GM18520 (cell line): Measurements from ENCODE around the gene KRT1.

Experiments used
- ATAC-seq: cut with Tn5 transposase; IDR thresholded peaks from one replicate; pipeline ENCODE4 v1.9.1; 2021; ENCODE audit not compliant: unreplicated experiment

The KRT1 gene

DNA sequence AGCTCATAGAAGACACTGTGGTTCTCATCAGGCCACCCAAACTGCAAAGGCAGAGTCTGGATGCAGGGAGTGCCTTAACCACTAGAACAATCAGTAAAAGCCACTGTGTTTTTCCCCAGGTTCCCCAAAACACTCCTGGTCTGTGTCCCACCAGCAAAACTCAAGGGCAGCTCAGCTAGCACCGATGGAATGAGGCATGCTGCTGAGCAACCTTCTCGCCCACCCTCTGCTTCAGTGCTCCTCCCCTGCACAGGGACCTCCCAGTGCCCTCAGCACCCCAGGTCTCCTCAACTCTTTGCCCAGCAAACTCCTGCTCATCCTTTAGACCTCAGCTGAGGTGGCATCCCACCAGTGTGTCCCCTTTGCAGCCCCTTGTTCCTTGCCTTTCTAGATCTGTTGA, 19.2 kb upstream of the KRT1 start:
- no peak for ATAC-seq

GRCh38 chr12:52698651-52699340, 18.6 kb upstream of the KRT1 start:
- no peak for ATAC-seq

- no peak for ATAC-seq
Observed at GRCh38 chr12:52697058-52697582, 16.9 kb upstream of the KRT1 start.

DNA sequence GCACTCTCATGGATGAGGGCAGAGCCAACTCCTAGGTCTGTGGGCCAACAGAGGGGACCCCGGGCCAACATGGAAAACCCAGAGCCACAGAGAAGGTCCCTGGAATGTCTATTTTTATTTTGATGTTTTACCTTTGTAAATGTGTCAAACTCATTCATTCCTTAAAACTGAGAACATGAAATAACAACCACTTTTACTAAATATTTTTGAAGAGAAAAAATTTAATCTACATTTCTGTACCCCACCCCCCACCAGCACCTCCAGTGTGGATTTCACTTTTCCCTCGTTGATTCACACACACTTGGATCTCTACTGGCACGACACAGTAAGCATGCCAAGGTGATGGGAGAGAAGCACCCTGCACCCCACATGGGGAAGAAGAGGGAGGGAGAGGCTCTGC, 16.4 kb upstream of the KRT1 start:
- ATAC-seq = no peak

DNA sequence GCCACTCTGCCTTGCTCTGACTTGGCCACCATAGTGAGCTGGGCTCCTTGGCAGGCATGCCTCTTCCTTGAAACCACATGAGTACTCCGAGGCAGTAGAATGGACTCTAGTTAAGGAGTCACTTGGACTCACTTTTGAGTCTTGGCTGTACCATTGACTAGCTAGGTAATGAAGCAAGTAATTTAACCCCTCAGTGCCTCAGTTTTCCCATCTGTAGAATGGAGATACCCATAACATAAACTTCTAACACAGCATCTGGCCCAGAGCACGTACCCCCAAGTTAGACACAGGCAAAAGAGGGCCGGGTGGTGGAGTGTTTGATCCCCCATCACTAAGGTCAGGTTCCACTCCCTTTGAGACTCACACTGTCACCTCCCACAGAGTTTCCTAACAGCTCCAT, 14.8 kb upstream of the KRT1 start:
- no peak for ATAC-seq

DNA sequence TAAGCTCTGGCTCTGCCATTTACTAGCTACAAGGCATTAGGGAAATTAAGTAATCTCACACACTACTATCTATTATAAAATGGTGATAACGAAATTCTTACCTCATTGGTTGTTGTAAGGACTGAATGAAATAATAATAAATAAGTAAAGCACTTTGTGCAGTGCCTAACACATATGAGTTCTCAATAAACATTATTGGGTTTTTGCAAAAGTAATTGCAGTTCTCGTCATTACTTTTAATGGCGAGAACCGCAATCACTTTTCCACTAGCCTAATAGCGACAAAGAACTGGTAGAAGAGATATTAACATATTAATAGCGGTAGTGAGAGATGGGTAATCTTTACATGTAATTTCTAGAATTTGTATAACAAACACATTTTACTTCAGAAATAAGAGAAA, 13.9 kb upstream of the KRT1 start:
- no peak for ATAC-seq

DNA sequence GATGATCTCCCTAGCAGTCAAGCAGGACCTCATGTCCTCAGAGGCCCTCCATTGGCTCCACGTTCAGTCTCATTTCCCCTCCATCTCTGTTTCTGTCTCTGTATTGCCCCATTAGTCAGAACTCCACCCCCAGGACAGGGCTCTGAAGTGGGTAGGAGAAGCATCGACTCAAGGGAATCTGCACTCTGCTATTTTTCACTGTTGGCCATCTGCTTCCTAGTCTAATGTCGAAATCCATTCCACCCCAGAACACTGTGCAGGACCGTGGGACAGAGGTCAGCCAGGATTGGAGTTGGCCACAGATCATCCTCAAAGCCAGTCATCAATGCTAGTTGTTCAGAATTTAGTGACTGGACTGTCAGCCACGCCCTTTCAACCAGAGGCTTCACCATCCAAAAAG, 13.1 kb upstream of the KRT1 start:
- ATAC-seq = no peak

GRCh38 chr12:52692254-52692653, 12.0 kb upstream of the KRT1 start:
- no peak for ATAC-seq

DNA sequence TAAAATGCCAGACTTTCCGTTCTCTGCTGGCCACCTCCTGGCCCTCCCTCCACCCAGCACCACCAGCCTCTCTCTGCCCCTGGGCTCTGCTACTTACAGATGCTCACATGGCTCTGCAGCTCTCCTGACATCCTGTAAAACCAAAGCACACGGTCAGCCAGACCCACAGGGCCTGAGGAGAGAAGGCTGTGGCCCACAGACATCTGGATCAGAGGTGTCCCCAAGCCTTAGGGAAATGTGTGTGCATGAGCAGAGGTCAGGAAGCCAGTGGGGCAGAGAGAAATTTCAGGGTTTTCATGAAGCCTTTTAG, 11.6 kb upstream of the KRT1 start:
- no peak for ATAC-seq

DNA sequence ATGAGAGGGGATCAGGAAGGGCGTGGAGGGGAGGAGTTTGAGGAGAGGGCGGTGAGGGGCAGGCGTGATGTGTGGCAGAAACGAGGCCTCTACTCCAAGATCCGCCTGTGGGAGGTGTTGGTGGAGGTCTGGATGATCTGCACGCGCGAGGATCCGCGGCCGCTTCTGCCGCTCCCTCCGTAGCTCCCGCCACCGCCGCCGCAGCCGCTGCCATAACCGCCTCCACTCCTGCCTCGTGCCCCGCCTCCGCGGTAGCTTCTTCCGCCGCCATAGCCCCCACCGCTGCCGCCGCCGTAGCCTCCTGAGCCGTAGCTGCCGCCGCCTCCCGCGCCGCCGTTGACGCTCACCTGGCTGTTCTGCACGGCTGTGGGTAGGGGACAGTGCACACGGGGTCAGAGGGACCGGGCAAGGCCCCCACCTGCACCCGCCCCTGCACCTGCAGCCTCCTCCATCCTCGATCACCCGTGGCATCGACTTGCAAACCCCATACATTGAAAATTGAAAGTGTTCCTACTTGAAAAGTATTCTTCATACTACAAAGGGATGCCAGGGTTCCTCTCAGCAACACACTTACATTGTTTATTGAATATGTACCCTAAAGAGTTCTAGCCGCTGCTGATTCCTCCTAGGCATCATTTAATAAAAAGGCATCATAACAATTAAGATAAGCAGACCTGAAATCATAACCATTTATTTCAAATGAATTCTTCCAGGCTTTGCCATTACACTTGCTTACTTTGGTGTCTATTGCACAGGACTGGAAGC, 11.1 kb upstream of the KRT1 start:
- ATAC-seq = no peak

DNA sequence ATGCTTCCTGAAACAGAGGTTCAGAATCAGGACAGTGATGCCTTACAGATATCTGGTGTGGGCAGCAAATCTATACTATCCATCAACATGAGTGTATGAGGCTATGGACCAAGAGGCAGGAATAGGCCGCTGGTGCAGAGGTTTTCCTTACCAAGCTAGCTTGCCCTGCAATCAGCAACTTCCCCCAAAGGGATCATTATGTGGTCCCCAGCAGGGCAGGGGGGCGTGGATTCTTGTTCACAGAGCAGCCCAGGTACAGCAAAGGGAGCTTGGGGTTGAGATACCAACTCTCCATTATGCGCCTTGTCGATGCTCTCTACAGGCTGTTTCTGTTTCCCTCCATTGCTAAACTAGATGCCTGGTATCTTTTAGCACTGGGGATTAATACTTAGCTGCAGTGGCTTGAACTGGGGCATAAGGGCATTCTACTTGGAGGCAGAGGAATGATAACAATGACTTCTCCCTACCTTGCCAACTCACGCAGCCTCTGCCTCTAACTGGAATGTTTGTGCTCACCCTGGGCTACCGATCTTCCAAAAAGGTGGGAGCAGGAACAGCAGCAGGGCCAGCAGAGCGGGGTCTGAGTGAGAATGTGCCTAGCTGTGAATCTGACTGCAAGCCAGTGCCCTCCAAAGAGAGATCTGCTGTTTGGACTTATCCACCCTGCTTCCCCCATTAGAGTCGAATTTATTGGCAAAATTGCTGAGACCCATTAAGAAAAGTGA, 10.3 kb upstream of the KRT1 start:
- no peak for ATAC-seq

- no peak for ATAC-seq
Observed at GRCh38 chr12:52689936-52690335, 9.7 kb upstream of the KRT1 start.

GRCh38 chr12:52689239-52689638, 9.0 kb upstream of the KRT1 start:
- no peak for ATAC-seq

DNA sequence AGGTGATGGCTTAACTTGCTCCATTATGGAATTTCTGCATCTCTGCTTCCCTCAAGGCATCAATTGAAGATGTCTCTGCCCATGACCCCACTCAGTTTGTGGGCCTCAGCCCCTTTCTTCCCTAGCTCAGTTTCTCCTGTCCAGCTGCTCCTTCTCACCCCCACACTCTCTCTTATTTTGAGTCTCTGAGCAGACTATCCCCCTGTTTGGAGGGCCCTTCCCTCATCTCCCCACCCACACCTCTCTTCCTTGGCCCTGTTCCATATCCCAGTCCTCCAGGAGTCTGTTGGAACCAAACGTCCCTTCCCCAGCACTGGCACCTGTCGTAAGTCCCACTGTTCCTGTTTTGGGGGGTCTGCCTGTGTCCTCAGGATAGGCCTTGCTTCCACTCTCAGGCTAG, 8.3 kb upstream of the KRT1 start:
- no peak for ATAC-seq

DNA sequence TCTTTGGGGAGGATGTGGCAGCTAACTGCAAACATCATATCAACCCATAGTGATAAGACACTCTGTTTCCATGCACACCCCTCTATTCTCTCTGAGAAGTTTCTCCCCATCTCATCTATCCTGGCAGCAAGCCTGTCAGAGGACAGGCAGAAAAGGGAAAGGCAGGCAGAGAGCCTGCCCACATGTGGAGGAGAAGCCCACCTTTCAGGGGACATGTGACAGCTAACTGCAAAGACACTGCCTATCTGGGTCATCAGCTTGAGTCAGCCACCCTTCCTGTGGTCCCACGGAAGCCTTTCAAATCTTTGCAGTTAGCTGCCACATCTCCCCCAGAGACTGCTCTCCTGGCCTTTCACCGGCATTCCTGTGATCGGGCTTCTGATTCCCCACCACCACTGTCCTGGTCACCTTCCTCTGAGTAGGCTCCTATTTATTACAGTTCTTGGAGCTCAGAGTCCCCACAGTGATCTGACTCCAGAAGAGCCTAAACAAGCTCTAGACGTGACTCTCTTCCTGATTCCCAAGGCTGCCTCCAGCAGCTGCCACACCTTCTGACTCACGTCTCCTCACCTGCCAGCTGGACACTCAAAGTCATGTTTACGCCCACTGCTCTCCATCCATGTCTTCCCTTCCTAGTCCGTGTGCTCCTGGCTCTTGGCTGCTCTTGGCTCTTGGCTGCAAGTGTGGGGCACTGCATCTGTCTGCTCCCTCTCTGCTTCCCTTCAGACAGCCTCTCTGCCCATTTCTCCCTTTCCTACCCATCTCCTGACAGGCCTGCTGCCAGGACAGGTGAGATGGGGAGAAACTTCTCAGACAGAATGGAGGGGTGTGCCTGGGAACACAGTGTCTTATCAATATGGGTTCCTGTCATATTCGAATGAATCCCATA, 7.5 kb upstream of the KRT1 start:
- ATAC-seq = no peak

- no peak for ATAC-seq
Observed at GRCh38 chr12:52686756-52687487, 6.7 kb upstream of the KRT1 start.

DNA sequence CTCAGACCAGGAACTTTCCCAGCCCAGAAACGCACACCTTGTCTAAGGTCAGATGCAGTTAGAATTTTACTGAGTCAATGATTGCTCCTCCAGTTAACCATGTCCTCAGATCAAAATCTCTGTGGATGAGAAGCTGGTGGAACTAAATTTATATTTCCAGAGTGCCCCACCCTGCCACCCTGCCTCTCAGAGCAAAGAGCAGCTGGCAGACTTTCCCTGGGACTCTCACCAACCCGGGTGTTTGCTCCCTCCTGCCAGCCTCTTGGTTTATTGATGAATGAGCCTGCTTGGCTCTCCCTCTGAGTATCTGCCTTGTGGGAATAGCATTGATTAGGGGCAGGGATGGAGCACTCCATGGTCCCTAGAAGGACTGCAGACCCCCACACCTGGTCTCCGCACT, 5.9 kb upstream of the KRT1 start:
- no peak for ATAC-seq

DNA sequence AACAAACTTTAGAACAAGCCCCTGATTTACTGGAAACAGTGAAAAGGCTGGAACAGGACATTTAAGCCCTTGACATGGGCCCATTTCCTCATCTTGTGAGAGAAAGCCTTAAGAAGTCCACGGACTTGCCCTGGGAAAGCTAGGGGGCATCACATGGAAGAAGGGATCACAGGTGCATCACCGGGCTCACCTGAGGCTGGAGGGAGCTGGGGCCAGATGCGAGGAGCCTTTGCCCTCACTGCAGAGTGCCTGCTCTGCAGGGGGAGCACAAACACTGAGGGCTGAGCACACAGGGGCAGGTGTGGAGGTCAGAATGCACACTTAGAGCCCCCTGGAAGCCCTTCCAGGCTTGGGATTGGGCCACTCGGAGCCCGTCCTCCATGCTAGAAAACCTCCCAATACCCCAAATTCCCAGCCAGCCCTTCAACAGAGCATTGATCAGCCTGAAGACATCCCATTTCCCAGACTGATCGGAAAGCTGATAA, 5.2 kb upstream of the KRT1 start:
- no peak for ATAC-seq

DNA sequence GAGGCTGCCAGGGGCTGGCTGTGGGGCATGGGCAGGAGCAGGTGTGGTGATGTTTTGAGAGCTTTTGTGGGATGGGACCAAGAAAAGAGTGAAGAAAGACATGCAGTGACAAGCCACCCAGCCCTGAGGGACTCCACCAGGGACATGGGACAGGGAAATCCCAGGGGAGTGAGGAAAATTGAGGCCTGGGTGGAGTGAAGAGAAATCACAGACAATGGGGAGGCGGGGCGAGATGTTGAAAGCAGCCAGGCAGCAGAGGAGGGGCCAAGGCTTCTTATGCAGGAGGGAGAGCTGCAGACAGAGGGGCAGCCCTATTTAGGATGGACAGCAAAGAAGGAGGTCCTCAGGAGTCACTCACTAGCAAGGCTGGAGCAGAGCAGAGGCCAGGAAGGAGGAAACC, 4.2 kb upstream of the KRT1 start:
- ATAC-seq = no peak

DNA sequence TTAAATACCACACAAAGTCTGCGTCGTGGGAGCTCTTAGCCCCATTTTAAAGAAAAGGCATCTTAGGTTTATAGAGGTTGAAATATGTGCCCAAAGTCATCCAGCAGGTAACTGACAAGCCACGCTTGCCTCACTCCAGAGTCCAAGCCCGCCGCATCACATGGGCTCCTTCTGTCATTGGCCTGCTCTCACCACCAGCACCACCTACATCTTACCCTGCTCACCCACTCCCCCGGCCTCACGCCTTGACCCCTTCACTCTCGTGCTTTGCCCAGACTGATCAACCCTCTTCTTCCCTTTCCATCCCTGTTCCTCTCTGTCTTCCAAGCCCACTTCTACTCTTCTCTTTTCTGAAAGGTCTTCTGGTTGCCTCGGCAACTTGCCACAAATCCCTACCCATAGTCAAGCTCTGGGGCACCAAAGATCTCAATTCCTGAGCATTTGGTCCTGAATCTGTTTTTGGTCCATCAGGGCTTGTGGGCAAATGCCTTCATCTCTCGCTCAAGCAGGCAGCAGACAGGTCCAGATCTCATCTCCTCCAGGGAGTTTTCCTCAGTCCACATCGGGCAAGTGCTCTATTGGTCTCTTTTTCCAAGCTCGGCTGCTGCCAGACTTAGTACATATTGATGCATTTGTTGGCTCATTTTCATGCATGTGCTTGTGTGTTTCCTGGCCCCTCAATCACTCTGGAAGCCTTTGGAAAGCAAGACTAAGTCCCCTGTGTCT, 3.5 kb upstream of the KRT1 start:
- no peak for ATAC-seq
